Ascending aorta (tissue), 2 donors: ENCODE data around the gene NUP107. TPM values are rescaled to one million over a fixed set of nuclear protein-coding genes. Genes with fewer than 3 reads are reported as not detected.

Experiments used
- DNase-seq, 2 donors: peaks; one replicate each; pipeline ENCODE4 v3.0.0-alpha.2; 2019; ENCODE audit warnings: low spot score in 2 of 2
- H3K27ac ChIP-seq, 2 donors: fragments of 200-600 bp; sonication (generic); one replicate each; pipeline ENCODE4 v1.5.1; 2016 to 2017; ENCODE audit warnings: mild to moderate bottlenecking in 1 of 2
- H3K27me3 ChIP-seq: fragments of 200-600 bp; sonication (generic); one replicate; pipeline ENCODE4 v1.5.1; 2017
- H3K36me3 ChIP-seq, 2 donors: fragments of 200-600 bp; sonication (generic); one replicate each; pipeline ENCODE4 v1.5.1; 2016
- H3K4me1 ChIP-seq, 2 donors: fragments of 200-600 bp; sonication (generic); one replicate each; pipeline ENCODE4 v1.5.1; 2016 to 2017; ENCODE audit warnings: mild to moderate bottlenecking in 1 of 2
- H3K4me3 ChIP-seq, 2 donors: fragments of 200-600 bp; sonication (generic); one replicate each; pipeline ENCODE4 v1.5.1; 2016 to 2017; ENCODE audit warnings: mild to moderate bottlenecking in 1 of 2
- H3K9me3 ChIP-seq, 2 donors: fragments of 200-600 bp; sonication (generic); one replicate each; pipeline ENCODE4 v1.5.1; 2016
- CTCF ChIP-seq, 3 experiments: fragments of 200-600 bp in 2 of 3; fragments of 450-650 bp in 1 of 3; sonication (generic) in 2 of 3; IDR thresholded peaks; one replicate each; pipeline ENCODE4 v1.5.1; 2016 to 2019; ENCODE audit warnings: antibody characterized with exemption in 3 of 3, mild to moderate bottlenecking in 1 of 3, moderate library complexity in 1 of 3
- intact Hi-C: fragments of 100-400 bp; cut with DNase I; formaldehyde crosslinking; loops from one replicate; pipeline ENCODE4 v1.15.1; 2023
- total RNA-seq: library from RNA; depleted of rRNA; stranded (reverse); fragments of >200 nt; gene quantifications from one replicate; pipeline ENCODE4 v1.1.0, GENCODE V29; 2016

The NUP107 gene
- total RNA-seq, 1 donor from 2014 or later: 4.7 TPM

DNA sequence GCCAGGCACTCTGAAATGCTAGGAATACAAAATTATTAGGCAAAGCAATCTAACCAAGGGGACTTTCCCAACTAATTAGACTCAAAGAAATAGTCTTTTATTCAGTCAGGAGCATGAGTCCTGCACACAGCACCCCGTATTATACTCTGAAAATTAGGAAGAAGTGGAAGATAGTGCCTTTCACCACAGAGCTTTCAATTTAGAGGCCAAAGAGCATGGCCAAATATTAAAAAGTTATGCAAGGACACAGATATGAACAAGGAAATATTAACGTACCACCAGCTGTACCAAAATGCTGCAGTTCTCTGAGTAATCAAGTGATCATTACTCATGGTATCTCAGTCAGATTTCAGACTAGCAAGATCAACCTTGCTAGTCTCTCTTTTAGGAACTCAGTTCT lies 98.6 kb downstream of the NUP107 start:
- TF ChIP-seq CTCF (IDR thresholded peaks at IDR 0.05): no peak
- H3K36me3 ChIP-seq: no peaks in the 10 kb centered on the region
- no peaks in the 10 kb centered on the region for H3K9me3 ChIP-seq
- peaks cover 0 to 2% of the 10 kb centered on the region in 2 donors for H3K4me1 ChIP-seq
- H3K27ac ChIP-seq: no peak overlapping the region
- H3K4me3 ChIP-seq: no peak overlapping the region
- H3K27me3 ChIP-seq: no peaks in the 10 kb centered on the region
- DNase-seq: no peak
- intact Hi-C loops: no loop called here

DNA sequence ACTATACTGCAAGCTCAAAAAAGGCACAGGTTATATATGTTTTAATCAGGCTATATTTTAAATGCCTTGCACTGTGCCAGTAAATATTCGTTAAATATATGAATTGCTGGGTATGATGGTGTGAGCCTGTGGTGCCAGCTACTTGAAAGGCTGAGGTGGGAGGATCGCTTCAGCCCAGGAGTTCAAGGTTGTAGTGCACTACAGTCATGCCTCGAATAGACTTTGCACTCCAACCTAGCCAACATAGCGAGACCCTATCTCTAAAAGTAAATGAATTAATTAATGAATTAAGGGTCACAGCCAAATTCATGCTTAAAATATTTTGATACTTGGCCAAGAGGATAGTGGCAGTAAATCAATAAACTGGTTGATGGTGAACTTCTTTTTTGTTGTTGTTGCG lies 99.0 kb downstream of the NUP107 start:
- H3K27ac ChIP-seq: no peak overlapping the region
- TF ChIP-seq CTCF (IDR thresholded peaks at IDR 0.05): no peak
- DNase-seq: no peak
- H3K27me3 ChIP-seq: no peaks in the 10 kb centered on the region
- intact Hi-C loops: loop anchor here (2.0 kb wide), 1 partner anchor 21 kb away; no protein-coding TSS in a partner anchor
- peaks cover 0 to 2% of the 10 kb centered on the region in 2 donors for H3K4me1 ChIP-seq
- H3K9me3 ChIP-seq: no peaks in the 10 kb centered on the region
- no peaks in the 10 kb centered on the region for H3K36me3 ChIP-seq
- H3K4me3 ChIP-seq: no peak overlapping the region

DNA sequence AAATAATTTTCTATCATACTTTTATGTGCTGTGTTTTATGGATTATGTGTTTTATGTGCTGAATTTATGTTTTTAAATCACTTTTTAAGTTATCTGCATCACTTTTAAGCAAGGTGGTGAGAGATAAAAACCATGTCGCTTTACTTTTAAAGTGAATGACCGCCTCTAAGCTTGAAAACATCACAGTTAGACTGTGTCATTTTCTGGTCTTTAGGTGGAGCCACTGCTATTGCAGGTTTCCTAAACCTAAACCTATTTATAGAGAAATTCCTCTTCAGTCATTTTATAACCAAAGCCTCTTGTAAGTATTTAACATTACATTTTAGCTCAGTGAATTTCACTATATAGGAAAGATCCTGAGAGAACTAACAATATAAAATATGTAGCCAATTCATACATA lies 100.2 kb downstream of the NUP107 start:
- Histone ChIP-seq H3K9me3 (no peaks in the 10 kb centered on the region), H3K36me3 (no peaks in the 10 kb centered on the region), H3K4me1 (peaks cover 0 to 2% of the 10 kb centered on the region in 2 donors), H3K27ac (peak overlapping the region; percentile 31 to 39), H3K4me3 (no peak overlapping the region), H3K27me3 (no peaks in the 10 kb centered on the region)
- DNase-seq: no peak
- TF ChIP-seq CTCF (IDR thresholded peaks at IDR 0.05): peak in 1 of 3 experiments; percentile 5
- intact Hi-C loops: loop anchor here (2.0 kb wide), 1 partner anchor 20 kb away; no protein-coding TSS in a partner anchor

- TF ChIP-seq CTCF (IDR thresholded peaks at IDR 0.05): no peak
- DNase-seq: no peak
- Histone ChIP-seq H3K4me1 (peaks cover 0 to 2% of the 10 kb centered on the region in 2 donors), H3K9me3 (no peaks in the 10 kb centered on the region), H3K27me3 (no peaks in the 10 kb centered on the region), H3K36me3 (no peaks in the 10 kb centered on the region), H3K4me3 (no peak overlapping the region), H3K27ac (no peak overlapping the region)
- intact Hi-C loops: no loop called here
Measured at GRCh38 chr12:68788554-68789143, 101.9 kb downstream of the NUP107 start.

DNA sequence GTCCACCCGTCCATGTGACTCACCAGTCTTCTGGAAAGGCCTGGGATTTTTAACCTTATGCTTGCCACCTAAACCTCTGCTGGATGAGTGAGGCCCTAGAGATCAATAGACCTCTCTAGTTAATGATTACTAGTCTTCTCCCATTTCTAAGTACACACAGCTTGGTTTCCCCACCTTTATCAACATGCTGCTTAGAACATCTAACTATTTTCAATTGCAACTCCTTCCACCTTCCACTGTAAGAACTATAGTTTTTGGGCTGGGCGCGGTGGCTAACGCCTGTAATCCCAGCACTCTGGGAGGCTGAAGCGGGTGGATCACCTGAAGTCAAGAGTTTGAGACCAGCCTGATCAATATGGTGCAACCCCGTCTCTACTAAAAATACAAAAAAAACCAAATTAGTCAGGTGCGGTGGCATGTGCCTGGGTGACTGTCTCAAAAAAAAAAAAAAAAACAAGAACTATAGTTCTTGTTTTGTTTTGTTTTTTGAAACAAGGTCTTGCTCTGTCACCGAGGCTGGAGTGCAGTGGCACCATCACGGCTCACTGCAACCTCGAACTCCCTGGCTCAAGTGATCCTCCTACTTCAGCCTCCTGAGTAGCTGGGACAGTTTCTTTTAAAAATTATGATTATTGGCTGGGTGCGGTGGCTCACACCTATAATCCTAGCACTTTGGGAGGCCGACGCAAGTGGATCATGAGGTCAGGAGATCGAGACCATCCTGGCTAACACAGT lies 102.5 kb downstream of the NUP107 start:
- Histone ChIP-seq H3K4me1 (peaks cover 0 to 2% of the 10 kb centered on the region in 2 donors), H3K36me3 (no peaks in the 10 kb centered on the region), H3K27ac (no peak overlapping the region), H3K9me3 (no peaks in the 10 kb centered on the region), H3K4me3 (no peak overlapping the region), H3K27me3 (no peaks in the 10 kb centered on the region)
- intact Hi-C loops: no loop called here
- TF ChIP-seq CTCF (IDR thresholded peaks at IDR 0.05): no peak
- DNase-seq: no peak
